K562 (cell line): Measurements from ENCODE around the gene CPZ. TPM values are rescaled to one million over a fixed set of nuclear protein-coding genes. Genes with fewer than 3 reads are reported as not detected.
"Not testable (repeated sequence)": the region's sequence is repeated elsewhere in the genome, so short reads cannot be mapped to it uniquely, and the experiment has no call there.

Experiments used
- ATAC-seq: fragments of 200-7000 bp; cut with Tn5 transposase; 3 replicates; pipeline ENCODE4 v1.9.1; 2020; ENCODE audit warnings: moderate library complexity
- BruUV-seq: library from RNA; stranded (reverse); fragments of 400-500 nt; replicated peaks from 2 replicates; lab custom pipeline; 2021; lab: Mats Ljungman, UMichigan
- CTCF ChIA-PET: fragments of 300-600 bp; formaldehyde crosslinking; extraction: SDS; loops from one replicate; lab custom pipeline; 2021; ENCODE audit warnings: low intra/inter-chr PET ratio; lab: Yijun Ruan, JAX
- POLR2A ChIA-PET: fragments of 300-600, 350-650 bp; sonication (Branson Sonifier 250); formaldehyde crosslinking; extraction: SDS; loops from one replicate; lab custom pipeline; 2021; ENCODE audit warnings: antibody characterized with exemption, inconsistent platforms; lab: Yijun Ruan, JAX
- DNase-seq, 4 experiments: peaks; one replicate each; pipeline versions ENCODE4 v3.0.0 to v3.0.0-alpha.2; 2011 to 2018; ENCODE audit warnings: low spot score in 3 of 4, mixed read lengths in 3 of 4; ENCODE audit errors: extremely low read depth in 1 of 4
- FAIRE-seq: peaks from 2 replicates; lab custom pipeline; 2011; peaks lifted over from hg19 to GRCh38; lab: Jason Lieb, UNC
- H2AFZ ChIP-seq: 2 replicates; pipeline ENCODE4 v1.6.0; 2011; ENCODE audit warnings: low read depth, low read length, control low read depth, inconsistent platforms
- H3K27ac ChIP-seq: fragments of 200-600 bp; 3 replicates; pipeline ENCODE4 v1.8.0; 2011; ENCODE audit warnings: low read depth, mild to moderate bottlenecking, control low read depth, inconsistent platforms, low read length, moderate library complexity, mixed read lengths; ENCODE audit errors: extremely low read depth
- H3K27me3 ChIP-seq, 2 experiments: fragments of 300-600 bp in 1 of 2; 2 replicates in 1 of 2; 3 replicates in 1 of 2; pipeline versions ENCODE4 v1.6.0 to v1.8.0; 2011; ENCODE audit warnings: inconsistent platforms in 2 of 2, low read length in 2 of 2, mild to moderate bottlenecking in 1 of 2, mixed read lengths in 1 of 2, moderate library complexity in 1 of 2; ENCODE audit not compliant: control insufficient read depth in 2 of 2, insufficient read depth in 2 of 2
- H3K36me3 ChIP-seq: fragments of 300-600 bp; 3 replicates; pipeline ENCODE4 v1.8.0; 2011; ENCODE audit warnings: mild to moderate bottlenecking, low read length, inconsistent platforms; ENCODE audit not compliant: control insufficient read depth, insufficient read depth
- H3K4me1 ChIP-seq, 2 experiments: fragments of 200-600 bp in 1 of 2; replicated peaks in 1 of 2; 2 replicates in 1 of 2; 3 replicates in 1 of 2; pipeline versions ENCODE4 v1.5.1 to v1.8.0; 2011; ENCODE audit warnings: inconsistent platforms in 2 of 2, low read length in 2 of 2, mild to moderate bottlenecking in 1 of 2, mixed read lengths in 1 of 2, moderate library complexity in 1 of 2; ENCODE audit not compliant: control insufficient read depth in 2 of 2, insufficient read depth in 2 of 2
- H3K4me2 ChIP-seq: 2 replicates; pipeline ENCODE4 v1.6.1; 2011; ENCODE audit warnings: low read length, control low read depth, inconsistent platforms, mixed read lengths; ENCODE audit not compliant: insufficient read depth
- H3K4me3 ChIP-seq: fragments of 200-600 bp; sonication (generic), shearing (Covaris generic); 2 replicates; pipeline ENCODE4 v1.5.1; 2016; ENCODE audit warnings: control low read depth, inconsistent platforms
- H3K79me2 ChIP-seq: fragments of 200-600 bp; 3 replicates; pipeline ENCODE4 v1.8.0; 2011; ENCODE audit warnings: low read length, inconsistent platforms; ENCODE audit not compliant: control insufficient read depth, insufficient read depth
- H3K9ac ChIP-seq, 2 experiments: 2 replicates each; pipeline versions ENCODE4 v1.6.0 to v1.6.1; 2011; ENCODE audit warnings: low read depth in 2 of 2, low read length in 2 of 2, control low read depth in 1 of 2, inconsistent platforms in 1 of 2, mild to moderate bottlenecking in 1 of 2, mixed read lengths in 1 of 2; ENCODE audit not compliant: insufficient read depth in 1 of 2
- H3K9me1 ChIP-seq: one replicate; pipeline ENCODE4 v1.6.0; 2011; ENCODE audit warnings: inconsistent platforms, mild to moderate bottlenecking, low read length, moderate library complexity; ENCODE audit not compliant: control insufficient read depth, insufficient read depth
- H3K9me3 ChIP-seq: replicated peaks from 2 replicates; pipeline ENCODE4 v1.5.1; 2011; ENCODE audit warnings: low read depth, low read length, inconsistent platforms; ENCODE audit not compliant: control insufficient read depth, insufficient read depth
- H4K20me1 ChIP-seq: replicated peaks from 2 replicates; pipeline ENCODE4 v1.6.1; 2011; ENCODE audit warnings: low read length, inconsistent platforms, mixed read lengths; ENCODE audit not compliant: control insufficient read depth, insufficient read depth
- CHD7 ChIP-seq: fragments of 200-600 bp; sonication (generic); IDR thresholded peaks from one replicate; pipeline ENCODE4 v1.6.1; 2012; ENCODE audit warnings: mild to moderate bottlenecking, low read depth, low read length, inconsistent platforms
- TAF9B ChIP-seq: fragments of 450-650 bp; IDR thresholded peaks from 2 replicates; pipeline ENCODE4 v1.6.1; 2018; ENCODE audit warnings: mild to moderate bottlenecking; ENCODE audit not compliant: partially characterized antibody
- WGBS: fragments of 100-300 bp; shearing (Covaris generic); methylation state at CpG from one replicate; pipeline ENCODE4 v1.1.6; 2016; ENCODE audit warnings: low coverage, mixed read lengths; ENCODE audit not compliant: insufficient coverage; ENCODE audit errors: missing lambda C conversion rate; 5-methylcytosine and 5-hydroxymethylcytosine counted together
- in situ Hi-C: fragments of 300-500 bp; cut with MboI; formaldehyde crosslinking; loops from 4 replicates; pipeline ENCODE4 v1.15.0; 2018; ENCODE audit warnings: inconsistent platforms, mixed read lengths
- intact Hi-C: fragments of 100-400 bp; cut with micrococcal nuclease; formaldehyde crosslinking; loops from 2 replicates; pipeline ENCODE4 v1.14.2; 2022
- polyA plus RNA-seq, 8 experiments: library from polyadenylated mRNA; depleted of rRNA in 4 of 8; stranded (reverse) in 5 of 8; unstranded in 3 of 8; fragments of >200 nt; fragmentation: Nextera tagmentation in 2 of 8; fragmentation: Illumina TruSeq in 1 of 8; extraction: Ambion mirVana in 2 of 8; extraction: Trizol in 1 of 8; gene quantifications; 2 replicates each; pipeline versions ENCODE4 v1.2.1 to v1.2.3, GENCODE V29; 2011 to 2014; ENCODE audit warnings: inconsistent platforms in 1 of 8, missing spikeins in 1 of 8
- total RNA-seq, 7 experiments: library from RNA; depleted of rRNA in 6 of 7; stranded (reverse); fragments of >200 nt in 6 of 7; fragmentation: Illumina TruSeq in 2 of 7; extraction: Trizol in 2 of 7; gene quantifications; 2 replicates each; pipeline versions ENCODE4 v1.2.1 to v1.2.3, GENCODE V29; 2011 to 2021; ENCODE audit warnings: low replicate concordance in 1 of 7

The CPZ gene
- total and polyA plus RNA-seq, 9 of the 15 experiments (the other 6 are each of a cell fraction or from before 2014, with no cell fraction given) = 0.06 to 2.2 (median 1.2) TPM; not detected in 1

DNA sequence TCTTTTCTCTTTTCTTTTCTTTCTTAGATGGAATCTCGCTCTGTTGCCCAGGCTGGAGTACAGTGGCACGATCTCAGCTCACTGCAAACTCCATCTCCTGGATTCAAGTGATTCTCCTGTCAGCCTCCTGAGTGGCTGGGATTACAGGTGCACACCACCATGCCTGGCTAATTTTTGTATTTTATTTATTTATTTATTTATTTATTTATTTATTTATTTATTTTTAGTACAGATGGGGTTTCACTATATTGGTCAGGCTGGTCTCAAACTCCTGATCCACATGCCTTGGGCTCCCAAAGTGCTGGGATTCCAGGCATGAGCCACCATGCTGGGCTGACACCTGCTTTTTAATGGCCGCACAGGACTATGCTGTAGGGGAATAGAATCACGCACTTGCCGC, 16.0 kb upstream of the CPZ start:
- in situ Hi-C loops, H3K36me3 ChIP-seq, CTCF ChIA-PET, H3K27ac ChIP-seq, H3K9me3 ChIP-seq, H3K4me3 ChIP-seq, intact Hi-C loops, BruUV-seq, H3K9me1 ChIP-seq, POLR2A ChIA-PET, H3K9ac ChIP-seq, ATAC-seq, FAIRE-seq, H3K4me2 ChIP-seq, H4K20me1 ChIP-seq, DNase-seq, H2AFZ ChIP-seq, H3K79me2 ChIP-seq: not testable (repeated sequence)
- Histone ChIP-seq H3K4me1 (peaks cover 0 to 12% of the 10 kb centered on the region in 2 experiments; a peak in 2 of 5 replicates), H3K27me3 (peaks cover 3 to 37% of the 10 kb centered on the region in 2 experiments; a peak in 3 of 5 replicates)
- WGBS = 5% methylated on average over 5 of the region's 5 CpGs

DNA sequence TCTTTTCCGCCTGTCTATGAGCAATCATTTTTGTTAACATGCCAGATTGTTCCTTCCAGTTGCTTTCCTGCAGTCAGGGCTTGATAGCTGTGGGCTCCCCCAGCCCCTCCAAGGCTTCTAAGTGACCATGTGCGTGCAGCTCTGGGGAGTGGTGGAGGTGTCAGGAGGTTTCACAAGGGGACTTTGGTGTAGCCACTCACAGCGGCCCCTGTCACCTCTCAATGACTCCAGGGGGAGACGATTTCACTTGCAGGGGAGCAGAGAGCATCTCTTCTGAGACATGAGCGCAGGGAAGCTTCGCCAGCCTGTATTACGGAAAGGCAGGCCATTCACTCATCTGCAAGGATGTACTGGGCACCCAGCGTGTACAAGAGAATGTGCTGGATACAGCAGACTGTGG, 15.5 kb upstream of the CPZ start:
- no peaks in the 10 kb centered on the region for H3K9me3 ChIP-seq
- intact Hi-C loops (no loop called here), in situ Hi-C loops (no loop called here)
- under 1% methylated on average over 8 of the region's 8 CpGs for WGBS
- peaks cover 3 to 37% of the 10 kb centered on the region in 2 experiments; a peak in 3 of 5 replicates for H3K27me3 ChIP-seq
- H3K4me2 ChIP-seq = no peak overlapping the region
- H3K4me3 ChIP-seq = no peak overlapping the region
- ChIA-PET POLR2A (no interaction called here), CTCF (no interaction called here)
- no peak overlapping the region for H3K9ac ChIP-seq
- DNase-seq (no peak), FAIRE-seq (no peak), ATAC-seq (no peak)
- peaks cover 0 to 12% of the 10 kb centered on the region in 2 experiments; a peak in 2 of 5 replicates for H3K4me1 ChIP-seq
- no TSS peak for BruUV-seq
- H2AFZ ChIP-seq = no peak overlapping the region
- no peaks in the 10 kb centered on the region; the same call in 1 of the 2 replicates for H4K20me1 ChIP-seq
- H3K79me2 ChIP-seq = no peaks in the 10 kb centered on the region
- no peak overlapping the region for H3K27ac ChIP-seq
- no peaks in the 10 kb centered on the region for H3K36me3 ChIP-seq
- H3K9me1 ChIP-seq = no peaks in the 10 kb centered on the region
- TF ChIP-seq CHD7 (no peak), TAF9B (no peak)
